ENCODE data around the gene DYNC1H1.
A peak's percentile ranks its signal among the peaks of the same experiment; 100 is the strongest.

The DYNC1H1 gene

DNA sequence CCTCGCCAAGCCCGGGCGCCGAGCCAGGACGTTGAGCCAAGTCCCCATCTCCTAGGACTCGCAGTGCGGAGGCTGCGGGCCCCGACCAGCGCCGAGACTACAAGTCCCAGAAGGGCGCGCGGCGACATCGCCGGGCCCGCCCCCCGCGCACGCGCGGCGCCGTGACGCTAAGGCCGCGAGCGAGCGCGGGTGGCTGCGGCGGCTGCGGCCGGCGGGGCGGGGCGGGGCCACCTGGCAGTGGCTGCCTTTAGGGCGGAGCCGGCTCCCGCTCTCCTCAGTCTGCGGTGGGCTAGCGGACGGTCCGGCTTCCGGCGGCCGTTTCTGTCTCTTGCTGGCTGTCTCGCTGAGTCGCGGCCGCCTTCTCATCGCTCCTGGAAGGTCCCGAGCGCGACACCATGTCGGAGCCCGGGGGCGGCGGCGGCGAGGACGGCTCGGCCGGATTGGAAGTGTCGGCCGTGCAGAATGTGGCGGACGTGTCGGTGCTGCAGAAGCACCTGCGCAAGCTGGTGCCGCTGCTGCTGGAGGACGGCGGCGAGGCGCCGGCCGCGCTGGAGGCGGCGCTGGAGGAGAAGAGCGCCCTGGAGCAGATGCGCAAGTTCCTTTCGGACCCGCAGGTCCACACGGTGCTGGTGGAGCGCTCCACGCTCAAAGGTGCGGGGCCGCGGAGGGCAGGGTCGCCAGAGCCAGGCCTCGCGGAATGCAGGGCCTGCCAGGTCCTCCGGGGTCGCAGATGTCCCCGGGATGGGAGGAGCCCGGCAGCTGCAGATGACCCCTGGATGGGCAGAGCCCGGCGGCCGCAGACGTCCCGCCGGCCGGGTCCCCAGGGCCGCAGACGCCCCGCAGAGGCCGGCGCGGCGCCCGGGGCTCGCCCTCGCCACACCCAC is at the start of gene DYNC1H1:
TSS of gene DYNC1H1 (plus strand) at position 277 of the 884 bp plus-strand sequence. CDS start at position 396, 119 bp downstream.
- FAIRE-seq (peak; percentile 81), DNase-seq (ENCODE audit: extremely low spot score, insufficient read length, low read depth) (peak; percentile 76)

- no peak for FAIRE-seq
Observed at GRCh38 chr14:101915871-101916815, 48.2 kb upstream of the DYNC1H1 start.

DNA sequence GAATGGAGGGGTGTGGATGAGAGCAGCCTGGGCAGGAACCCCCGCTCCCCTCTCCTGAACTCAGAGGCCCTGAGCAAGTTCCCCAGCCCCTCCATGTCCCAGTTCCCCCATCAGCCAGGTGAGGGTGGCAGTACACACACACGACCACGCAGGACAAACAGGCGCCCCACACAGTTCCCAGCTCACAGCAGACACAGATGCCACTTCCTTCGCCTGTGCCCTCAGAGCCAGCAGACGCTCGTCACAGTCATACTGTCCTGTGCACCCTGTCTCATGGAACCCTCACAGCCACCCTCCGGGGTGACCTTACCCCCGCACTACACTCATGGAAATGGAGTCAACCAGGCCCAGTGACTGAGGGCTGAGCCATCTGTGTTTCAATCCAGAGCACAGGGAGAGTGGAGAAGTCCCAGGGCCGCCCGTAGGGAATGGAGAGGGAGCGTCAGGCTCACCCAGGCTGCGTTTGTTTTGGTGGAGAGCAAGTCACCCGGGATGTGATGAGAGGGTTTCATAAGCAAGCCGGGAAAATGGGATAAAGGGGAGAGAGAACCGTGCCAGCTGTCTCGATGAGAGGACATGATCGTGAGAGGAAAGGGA is 47.5 kb upstream of the DYNC1H1 start:
- FAIRE-seq (no peak), DNase-seq (ENCODE audit: extremely low spot score, insufficient read length, low read depth) (no peak)

More at GRCh38 chr14:101915871-101916815, 48.2 kb upstream of the DYNC1H1 start:
- DNase-seq (ENCODE audit: extremely low spot score, insufficient read length, low read depth), result no peak

GRCh38 chr14:101917413-101918017 is 46.9 kb upstream of the DYNC1H1 start:
- FAIRE-seq (no peak), DNase-seq (ENCODE audit: extremely low spot score, insufficient read length, low read depth) (no peak)

DNA sequence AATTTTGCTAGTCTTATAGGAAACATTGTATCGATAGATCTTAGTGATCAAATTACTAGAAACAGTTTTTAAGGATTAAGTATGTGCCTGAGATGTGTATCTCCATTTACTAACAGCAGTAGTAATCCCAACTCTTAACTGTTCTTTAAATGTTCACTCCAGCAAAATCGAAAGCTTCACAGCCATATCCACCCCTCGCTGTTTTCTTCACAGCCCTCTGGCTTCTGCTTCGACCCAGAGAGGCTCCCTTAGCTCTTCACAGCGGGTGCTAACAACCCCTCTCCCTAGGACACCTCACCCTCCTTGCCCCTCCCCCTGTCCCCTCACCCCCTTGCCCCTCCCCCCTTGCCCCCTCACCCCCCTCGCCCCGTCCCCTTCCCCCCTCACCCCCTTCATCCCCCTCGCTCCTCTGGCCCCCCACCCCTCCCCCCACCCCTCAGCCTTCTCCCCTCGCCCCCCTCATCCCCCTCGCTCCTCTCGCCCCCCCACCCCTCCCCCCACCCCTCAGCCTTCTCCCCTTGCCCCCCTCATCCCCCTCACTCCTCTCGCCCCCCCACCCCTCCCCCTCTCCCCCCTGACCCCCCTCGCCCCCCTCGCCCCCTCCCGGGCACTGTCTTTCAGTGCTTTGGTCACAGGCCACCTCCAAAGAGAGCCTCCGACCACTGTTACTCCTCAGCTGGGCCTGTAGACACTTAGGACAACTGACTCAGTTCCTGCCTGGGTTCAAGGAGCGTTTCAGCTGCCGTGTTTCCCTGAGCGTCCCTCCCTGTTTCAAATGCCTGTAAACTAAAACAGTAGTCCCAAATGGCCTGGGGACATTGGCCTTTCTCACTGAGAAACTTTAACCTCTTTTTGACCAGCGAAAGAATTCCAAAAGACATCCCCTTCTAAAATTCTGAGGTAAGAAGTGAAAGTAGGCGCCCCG is 46.0 kb upstream of the DYNC1H1 start:
- DNase-seq (ENCODE audit: extremely low spot score, insufficient read length, low read depth), result no peak
- no peak for FAIRE-seq

DNA sequence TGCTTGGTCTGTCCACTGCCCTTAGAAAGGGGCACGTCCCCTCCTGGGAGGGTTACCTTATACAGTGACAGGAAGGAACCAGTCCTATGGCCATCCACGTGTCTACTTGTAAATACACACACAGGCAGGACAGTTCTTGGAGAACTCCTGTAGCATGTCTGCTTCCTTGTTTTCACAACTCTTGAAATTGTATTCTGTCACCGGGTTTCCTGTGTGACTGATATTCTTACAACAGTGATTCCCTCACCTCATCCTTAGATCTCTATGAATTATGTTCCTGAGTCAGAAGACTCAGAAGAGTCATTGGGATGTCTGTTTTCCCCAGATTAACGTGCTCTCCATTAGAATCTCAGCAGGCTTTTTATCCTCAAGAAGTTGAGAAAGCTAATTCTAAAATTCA is 44.1 kb upstream of the DYNC1H1 start:
- no peak for FAIRE-seq

GRCh38 chr14:101922866-101923265 is 41.5 kb upstream of the DYNC1H1 start:
- no peak for FAIRE-seq
- DNase-seq (ENCODE audit: extremely low spot score, insufficient read length, low read depth), result no peak

More for the DNA sequence above, 44.1 kb upstream of the DYNC1H1 start:
- DNase-seq (ENCODE audit: extremely low spot score, insufficient read length, low read depth), result no peak

GRCh38 chr14:101925152-101925551 is 39.2 kb upstream of the DYNC1H1 start:
- FAIRE-seq, result no peak
- no peak for DNase-seq (ENCODE audit: extremely low spot score, insufficient read length, low read depth)

GRCh38 chr14:101926085-101926484 is 38.3 kb upstream of the DYNC1H1 start:
- DNase-seq (ENCODE audit: extremely low spot score, insufficient read length, low read depth) (no peak), FAIRE-seq (no peak)

- FAIRE-seq (no peak), DNase-seq (ENCODE audit: extremely low spot score, insufficient read length, low read depth) (no peak)
Observed at GRCh38 chr14:101926620-101927019, 37.8 kb upstream of the DYNC1H1 start.

DNA sequence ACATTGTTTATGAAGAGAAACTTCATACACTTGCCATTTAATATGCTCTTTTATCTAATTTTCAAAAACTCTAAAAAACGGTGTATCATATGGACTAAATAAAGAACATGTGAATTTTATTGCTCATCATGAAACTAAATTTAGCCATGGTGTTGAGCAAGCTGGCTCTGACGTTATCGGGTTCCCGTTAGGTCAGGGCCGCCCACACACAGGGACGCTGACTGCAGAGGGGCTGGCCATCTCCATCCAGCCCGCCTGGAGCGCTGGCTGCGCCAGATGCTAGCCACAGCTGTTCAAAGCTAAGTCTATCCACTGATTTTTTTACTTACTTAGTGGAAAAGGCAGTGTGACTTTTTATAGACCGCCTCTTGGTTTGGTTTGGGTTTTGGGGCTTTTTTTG is 36.5 kb upstream of the DYNC1H1 start:
- FAIRE-seq (no peak), DNase-seq (ENCODE audit: extremely low spot score, insufficient read length, low read depth) (no peak)

GRCh38 chr14:101928415-101928841 is 35.9 kb upstream of the DYNC1H1 start:
- no peak for FAIRE-seq
- DNase-seq (ENCODE audit: extremely low spot score, insufficient read length, low read depth), result no peak

GRCh38 chr14:101929096-101929495 is 35.3 kb upstream of the DYNC1H1 start:
- DNase-seq (ENCODE audit: extremely low spot score, insufficient read length, low read depth) (no peak), FAIRE-seq (no peak)

DNA sequence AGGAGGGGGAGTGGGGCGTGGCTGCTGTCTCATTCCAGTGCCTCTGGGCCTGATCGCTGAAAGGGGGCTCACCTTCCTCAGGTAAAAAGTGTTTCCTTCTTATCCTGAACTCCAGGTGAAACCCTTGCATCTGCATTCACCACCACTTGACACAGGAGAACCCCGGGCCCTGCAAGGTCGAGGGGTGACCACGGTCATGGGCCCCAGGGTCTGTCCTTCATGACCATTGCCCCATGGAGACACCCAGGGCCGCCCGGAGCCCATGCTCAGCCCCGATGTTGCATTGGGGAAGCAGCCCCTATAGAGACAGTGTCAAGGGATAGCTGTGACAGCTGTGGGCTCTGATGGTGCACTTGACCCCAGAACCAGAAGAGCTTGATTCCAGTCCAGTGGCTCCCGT is 34.4 kb upstream of the DYNC1H1 start:
- FAIRE-seq, result no peak
- no peak for DNase-seq (ENCODE audit: extremely low spot score, insufficient read length, low read depth)

DNA sequence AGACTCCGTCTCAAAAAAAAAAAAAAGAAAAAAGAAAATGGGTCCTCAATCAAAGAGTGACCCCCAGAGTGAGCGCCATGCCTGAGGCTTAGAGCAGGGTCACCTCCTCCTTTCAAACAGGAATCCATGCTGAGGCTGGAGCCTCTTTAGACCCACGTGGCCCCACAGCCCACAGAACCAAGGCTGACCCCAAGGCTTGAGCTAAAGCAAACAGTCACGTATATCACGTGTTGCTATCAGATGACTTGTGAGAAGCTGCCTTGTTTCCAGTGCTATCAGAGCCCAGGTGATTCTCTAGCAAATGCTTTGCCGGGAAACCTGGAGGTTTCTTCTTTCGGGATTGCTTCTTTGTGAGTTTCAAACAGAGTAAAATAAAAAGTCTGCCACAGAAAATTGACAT is 31.7 kb upstream of the DYNC1H1 start:
- DNase-seq (ENCODE audit: extremely low spot score, insufficient read length, low read depth), result no peak

GRCh38 chr14:101933209-101933608 is 31.2 kb upstream of the DYNC1H1 start:
- DNase-seq (ENCODE audit: extremely low spot score, insufficient read length, low read depth), result no peak
- no peak for FAIRE-seq

More for the DNA sequence above, 31.7 kb upstream of the DYNC1H1 start:
- FAIRE-seq, result no peak

DNA sequence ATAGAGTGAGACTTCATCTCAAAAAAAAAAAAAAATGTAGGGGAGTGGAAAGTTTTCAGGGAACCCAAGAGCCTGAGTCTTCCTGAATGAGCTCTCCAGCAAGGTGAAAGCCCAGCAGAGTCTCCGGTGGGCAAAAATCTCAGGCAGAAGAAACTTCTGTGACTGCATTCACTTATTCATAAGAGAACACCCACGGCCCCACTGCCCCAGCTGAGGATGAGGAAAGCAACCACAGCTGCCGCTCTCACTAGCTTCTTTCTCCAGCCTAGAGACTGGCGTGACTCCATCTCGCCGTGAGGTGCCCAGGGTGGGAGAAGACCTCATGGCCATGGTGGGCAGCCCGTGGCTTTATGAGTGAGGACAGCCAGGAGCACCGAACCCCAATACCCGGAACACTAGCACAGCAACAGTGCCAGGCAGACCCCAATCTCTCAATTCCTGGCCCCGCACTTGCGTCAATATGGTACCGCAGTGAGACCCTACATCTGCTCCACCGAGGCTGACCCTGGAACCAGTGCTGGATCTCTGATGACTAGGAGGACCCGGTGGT is 29.7 kb upstream of the DYNC1H1 start:
- FAIRE-seq (no peak), DNase-seq (ENCODE audit: extremely low spot score, insufficient read length, low read depth) (no peak)

DNA sequence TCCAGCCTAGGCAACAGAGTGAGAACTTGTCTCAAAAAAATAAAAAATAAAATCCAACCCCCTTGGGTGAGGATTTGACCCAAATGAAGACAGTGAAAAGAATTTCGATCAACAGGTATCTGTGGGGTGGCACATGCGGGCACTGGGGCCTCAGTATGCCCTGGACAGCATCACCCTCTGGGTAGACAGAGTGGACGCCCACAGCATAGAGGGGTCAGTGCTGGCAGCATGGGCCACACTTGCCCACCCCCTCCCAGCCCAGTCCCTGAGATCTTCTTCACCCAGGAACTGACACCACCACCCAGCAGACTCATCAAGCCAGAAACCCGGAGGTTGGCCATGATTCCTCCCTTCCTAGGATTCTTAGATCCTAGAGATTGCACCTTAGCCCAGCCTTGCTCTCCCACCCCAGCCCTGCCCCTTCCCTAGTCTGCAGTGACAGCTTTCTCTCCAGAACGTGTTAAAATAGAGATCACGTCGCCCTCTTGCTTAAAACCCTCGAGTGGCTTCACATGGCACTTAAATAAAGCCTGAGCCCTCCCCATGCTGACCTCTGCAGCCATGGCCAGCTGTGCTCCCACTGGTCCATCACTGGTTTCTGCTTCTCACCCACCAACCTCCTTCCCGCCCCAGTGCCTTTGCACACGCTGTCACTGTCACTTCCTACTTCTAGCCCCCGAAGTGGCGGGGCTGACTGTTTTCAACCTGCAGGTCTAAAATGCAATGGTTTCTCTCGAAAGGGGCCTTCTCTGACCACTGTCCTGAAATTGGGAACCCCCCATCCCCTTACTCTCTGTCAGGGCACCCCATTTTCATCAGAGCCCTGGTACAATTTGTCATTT is 26.2 kb upstream of the DYNC1H1 start:
- DNase-seq (ENCODE audit: extremely low spot score, insufficient read length, low read depth) (no peak), FAIRE-seq (no peak)
